ENCODE measurements around the gene HOXA11.
A peak's percentile ranks its signal among the peaks of the same experiment; 100 is the strongest.

GRCh38 chr7:27147199-27148030, 37.6 kb downstream of the HOXA11 start, which contains the start of gene HOXA6:
- TF ChIP-seq POLR2A (IDR thresholded peaks at IDR 0.05) (no peak), POLR2AphosphoS5 (IDR thresholded peaks at IDR 0.05) (peak in 1 of 3 donors; percentile 11)
